GM18526 (cell line): ENCODE measurements around the gene PITPNB.

Experiments
- POLR2A ChIP-seq: IDR thresholded peaks from 3 replicates; pipeline ENCODE4 v1.6.1; 2011; ENCODE audit not compliant: insufficient read length; ENCODE audit errors: extremely low read depth

PITPNB gene

DNA sequence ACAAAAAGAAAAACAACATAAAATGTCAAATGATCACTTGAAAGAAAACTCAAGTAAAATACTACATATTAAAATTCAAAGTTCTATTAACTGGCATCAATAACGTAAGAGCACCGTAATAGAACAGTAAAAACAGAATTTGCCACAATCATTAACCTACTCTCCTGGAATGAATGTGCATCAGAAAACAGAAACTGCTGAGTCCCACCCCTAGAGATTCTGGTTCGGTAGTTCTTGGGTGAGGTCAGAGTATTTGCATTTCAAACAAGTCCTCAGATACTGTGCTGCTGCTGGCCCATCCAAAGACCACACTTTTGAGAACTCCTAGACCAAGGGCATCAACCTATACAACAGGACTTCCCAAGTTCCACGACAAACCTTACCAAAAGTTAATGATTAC, 23.5 kb downstream of the PITPNB start:
- TF ChIP-seq POLR2A, result no peak

GRCh38 chr22:27892811-27893210, 26.2 kb downstream of the PITPNB start:
- no peak for TF ChIP-seq POLR2A

DNA sequence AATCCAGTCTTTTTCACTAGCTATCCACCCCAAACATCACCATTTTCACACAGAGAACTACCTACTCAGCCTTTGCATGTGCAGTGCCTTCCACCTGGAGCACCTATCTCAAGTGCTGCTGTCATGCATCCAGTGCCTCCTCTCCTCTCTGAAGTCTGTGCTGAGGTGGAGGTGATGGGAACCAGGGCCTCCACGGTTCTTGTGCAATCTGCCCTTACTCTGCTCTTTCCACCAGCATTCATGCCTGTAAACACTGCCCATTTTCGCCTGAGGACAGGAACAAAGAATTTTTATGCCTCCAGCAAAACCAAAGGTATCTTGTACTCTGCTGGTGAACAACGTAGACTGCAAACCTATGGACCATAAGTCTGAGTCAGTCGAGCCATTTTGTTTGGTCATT, 27.0 kb downstream of the PITPNB start:
- no peak for TF ChIP-seq POLR2A

DNA sequence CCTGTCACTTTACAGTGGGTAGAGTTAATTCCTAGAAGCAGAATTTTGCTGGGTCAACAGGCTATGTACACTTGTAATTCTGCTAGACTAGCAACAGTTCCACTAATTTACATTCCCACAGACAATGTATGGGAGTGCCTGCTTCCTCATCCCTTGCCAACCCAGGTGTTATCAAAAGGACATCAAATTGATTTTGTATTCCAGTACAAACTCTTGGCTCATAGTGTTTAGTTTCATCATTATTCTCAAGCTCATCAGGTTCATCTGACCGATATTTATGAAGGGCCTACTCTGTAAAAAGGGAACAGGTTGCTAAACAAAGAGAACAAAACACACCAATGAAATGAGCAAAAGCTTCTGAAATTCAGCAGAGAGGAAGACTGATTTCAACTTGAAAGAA, 30.7 kb downstream of the PITPNB start:
- no peak for TF ChIP-seq POLR2A

DNA sequence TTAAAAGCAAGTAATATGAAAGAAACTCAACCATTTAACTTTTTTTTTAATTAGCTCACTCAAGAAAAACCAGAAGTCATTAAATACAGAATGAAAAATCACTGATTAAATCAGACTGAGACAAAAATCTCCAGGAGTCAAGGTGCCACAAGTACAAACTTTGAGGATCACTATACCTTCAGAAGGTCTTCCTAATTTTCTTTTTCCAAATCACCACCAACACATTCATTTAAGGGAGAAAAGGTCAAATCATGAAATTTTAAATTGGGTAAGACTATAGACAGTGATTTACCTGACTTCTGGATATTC, 32.3 kb downstream of the PITPNB start:
- no peak for TF ChIP-seq POLR2A

DNA sequence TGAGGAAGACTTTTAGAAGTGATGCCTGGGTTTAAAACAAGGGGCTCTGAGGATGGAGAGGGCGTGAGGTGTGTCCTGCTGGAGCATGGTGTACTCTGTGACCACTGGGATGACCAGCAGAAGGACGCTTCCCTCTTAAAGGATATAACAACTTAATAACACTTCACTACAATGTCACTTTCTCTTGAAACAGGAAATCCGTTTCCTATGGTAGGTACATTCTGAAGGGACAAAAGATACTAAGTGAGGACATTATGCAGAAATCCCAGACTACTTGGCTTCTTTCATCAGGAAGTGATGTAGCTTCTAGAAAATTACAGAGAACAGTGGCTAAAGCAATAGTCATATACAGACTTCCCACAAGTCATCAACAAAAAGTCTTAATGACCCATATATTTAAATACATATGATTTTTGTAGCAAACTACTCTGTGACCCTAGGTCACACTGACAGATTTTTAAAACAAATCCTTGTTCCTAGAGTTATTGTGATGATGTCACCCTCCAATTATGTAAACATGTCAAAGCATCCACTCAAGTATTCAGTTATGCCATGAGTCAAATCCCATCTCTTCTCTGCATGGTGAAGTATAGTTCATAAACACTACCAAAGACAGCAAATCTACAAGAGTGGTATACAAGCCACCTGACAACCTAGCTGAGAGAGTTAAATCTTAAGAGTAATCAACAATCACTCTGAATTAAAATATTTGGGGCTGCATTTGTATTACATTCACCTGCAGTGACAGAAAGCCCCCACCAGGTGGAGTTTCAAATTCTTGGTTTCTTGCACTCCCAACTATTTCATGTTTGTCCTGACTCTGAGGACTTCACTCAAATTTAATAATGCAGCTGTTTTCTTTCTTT, 32.8 kb downstream of the PITPNB start:
- no peak for TF ChIP-seq POLR2A

- no peak for TF ChIP-seq POLR2A
Measured at GRCh38 chr22:27883656-27884350, 35.3 kb downstream of the PITPNB start.

DNA sequence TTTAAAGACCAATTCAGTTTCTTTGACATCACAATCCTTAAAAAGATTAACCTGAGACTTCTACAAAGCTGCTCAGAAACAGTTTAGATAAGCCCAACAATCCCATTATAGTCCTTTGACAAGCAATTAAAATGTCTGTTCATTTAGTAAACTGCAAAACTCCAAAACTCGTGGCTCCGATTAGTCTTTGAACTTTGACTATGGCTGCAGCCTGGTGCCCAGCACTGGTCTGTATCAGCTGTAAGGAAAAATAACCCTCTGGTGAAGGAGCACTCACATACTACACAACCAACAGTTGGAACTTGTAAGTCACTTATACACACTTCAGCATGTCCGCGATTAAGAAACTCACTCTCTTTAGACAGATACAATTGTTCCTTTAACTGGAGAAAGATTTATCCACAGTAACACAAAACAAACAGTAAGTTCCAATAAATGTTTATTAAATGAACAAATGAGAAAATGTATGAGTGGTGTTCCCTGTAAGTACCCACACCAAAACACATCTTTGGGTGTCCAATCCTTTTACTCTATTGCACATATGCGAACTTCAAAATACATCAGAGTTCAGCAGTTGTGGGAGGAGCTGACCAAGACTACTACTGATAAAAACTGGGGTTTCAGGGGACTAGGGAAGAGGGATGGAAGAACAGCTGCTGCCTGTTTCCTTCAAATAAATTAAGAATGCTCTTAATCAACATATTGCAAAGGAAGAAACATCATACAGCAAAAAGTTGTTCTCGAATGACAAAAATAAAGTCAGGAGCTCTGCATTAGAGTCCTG, 36.4 kb downstream of the PITPNB start:
- TF ChIP-seq POLR2A, result no peak

DNA sequence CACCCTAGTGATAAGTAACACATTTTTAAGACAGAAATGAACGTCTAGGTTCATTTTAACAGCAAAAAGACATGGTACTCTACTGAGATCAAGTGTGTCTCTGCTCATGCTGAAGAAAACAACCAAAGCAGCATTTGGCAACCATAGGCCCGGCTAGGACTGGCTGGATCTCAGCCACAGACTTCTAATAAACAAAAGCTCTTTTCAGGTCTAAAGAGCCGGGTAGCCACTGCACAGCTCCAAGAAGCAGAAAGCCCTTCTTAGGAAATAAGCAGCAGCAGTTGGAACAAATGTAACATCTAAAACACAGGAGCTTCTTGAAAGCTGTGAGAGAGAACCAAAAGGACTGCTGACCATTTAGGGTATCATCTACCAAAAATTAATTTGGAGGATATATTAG, 37.6 kb downstream of the PITPNB start:
- no peak for TF ChIP-seq POLR2A

DNA sequence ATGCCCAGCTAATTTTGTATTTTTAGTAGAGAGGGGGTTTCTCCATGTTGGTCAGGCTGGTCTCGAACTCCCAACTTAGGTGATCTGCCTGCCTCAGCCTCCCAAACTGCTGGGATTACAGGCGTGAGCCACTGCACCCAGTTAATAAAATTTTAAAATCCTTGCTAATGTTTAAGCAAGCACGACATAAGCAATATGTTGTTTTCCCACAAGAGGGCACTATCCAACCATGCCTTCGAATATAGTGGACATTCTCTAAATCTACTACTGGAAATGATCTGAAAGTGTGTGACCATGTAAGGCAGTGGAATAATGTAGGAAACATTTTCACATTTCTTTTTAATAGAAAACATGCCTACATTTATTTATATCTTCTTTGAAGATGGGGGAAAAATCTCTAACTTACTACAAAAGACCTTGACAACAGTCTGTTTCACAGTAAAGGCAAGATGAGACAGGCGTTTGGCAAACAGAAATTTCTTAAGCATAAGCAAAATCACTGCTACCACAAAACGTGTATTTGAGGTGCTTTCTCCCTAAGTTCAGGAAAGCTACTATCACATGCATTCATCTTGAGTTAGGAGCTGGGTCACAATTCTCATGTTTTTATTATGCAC, 38.2 kb downstream of the PITPNB start:
- TF ChIP-seq POLR2A, result no peak

GRCh38 chr22:27879923-27880322, 39.1 kb downstream of the PITPNB start:
- no peak for TF ChIP-seq POLR2A

GRCh38 chr22:27878541-27878940, 40.5 kb downstream of the PITPNB start:
- TF ChIP-seq POLR2A, result no peak

DNA sequence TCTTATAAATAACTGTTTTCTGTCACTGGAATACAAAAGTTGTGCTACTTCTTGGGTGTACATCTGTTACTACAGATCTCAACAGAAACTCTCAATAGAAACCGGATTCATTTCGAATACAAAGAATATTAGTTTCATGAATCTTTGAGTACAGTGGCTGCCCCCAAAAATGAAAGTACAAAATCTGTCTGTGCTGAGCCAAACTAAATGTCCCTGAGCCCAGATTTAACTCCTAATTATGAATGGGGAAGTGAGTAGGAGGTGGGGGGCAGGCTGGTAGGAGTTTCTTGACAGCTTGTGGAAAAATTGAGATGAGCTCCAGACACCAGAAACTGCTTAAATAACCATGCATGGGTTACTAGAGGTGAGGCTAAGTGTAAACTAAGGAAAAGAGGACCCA, 41.6 kb downstream of the PITPNB start:
- no peak for TF ChIP-seq POLR2A

DNA sequence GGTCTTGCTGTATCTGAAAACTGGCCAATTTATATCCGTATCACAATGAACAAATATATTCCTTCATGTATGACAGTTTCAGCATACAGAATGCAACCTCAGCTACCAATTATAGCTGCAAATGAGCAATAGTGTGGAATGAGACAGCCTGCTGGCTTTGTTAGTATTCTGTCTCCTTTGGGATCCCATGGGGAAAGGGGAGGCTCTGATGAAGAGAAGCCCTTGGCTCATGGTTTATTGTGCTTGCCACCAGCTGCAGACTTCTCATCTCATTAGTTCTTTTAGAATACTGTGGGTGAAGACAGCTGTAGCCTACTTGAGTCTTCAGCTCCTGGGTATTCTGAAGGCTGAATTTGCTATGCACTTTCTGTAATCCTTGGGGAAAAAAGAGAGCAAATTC, 42.4 kb downstream of the PITPNB start:
- no peak for TF ChIP-seq POLR2A

- TF ChIP-seq POLR2A, result no peak
Measured at GRCh38 chr22:27875951-27876350, 43.1 kb downstream of the PITPNB start.
